GM21447 (cell line): ENCODE results near the gene DAND5.
A peak's percentile ranks its signal among the peaks of the same experiment; 100 is the strongest.
"Not testable (repeated sequence)": the region's sequence is repeated elsewhere in the genome, so short reads cannot be mapped to it uniquely, and the experiment has no call there.

Source experiments
- ATAC-seq: cut with Tn5 transposase; IDR thresholded peaks from one replicate; pipeline ENCODE4 v1.9.1; 2021; ENCODE audit not compliant: unreplicated experiment

Gene DAND5

DNA sequence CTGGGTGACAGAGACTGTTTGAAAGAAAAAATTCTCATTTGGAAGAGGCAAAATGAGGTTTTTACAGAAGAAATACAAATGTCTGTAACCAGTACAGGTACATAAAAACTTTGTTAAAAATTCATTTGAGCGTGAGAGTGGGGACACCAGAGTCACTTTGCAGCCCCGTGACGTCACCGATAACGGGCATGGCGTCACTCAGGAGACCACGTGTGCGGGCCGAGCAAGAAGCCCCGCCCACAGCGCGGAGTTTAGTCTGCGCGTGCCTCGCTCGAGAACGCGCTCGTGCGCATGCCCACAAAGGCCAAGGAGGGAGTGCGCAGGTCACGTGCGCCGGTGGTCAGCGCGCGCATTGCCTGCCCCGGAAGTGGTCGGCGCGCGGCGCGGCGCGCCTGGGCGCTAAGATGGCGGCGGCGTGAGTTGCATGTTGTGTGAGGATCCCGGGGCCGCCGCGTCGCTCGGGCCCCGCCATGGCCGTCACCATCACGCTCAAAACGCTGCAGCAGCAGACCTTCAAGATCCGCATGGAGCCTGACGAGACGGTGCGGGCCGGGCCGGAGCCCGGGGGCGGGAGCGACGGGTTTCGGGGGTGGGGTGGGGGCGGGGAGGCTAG is 23.8 kb upstream of the DAND5 start, which contains the start of gene RAD23A:
TSS of gene RAD23A (plus strand) at position 384 of the 613 bp plus-strand sequence. CDS start at position 471, 87 bp downstream.
- peak; percentile 67 for ATAC-seq

DNA sequence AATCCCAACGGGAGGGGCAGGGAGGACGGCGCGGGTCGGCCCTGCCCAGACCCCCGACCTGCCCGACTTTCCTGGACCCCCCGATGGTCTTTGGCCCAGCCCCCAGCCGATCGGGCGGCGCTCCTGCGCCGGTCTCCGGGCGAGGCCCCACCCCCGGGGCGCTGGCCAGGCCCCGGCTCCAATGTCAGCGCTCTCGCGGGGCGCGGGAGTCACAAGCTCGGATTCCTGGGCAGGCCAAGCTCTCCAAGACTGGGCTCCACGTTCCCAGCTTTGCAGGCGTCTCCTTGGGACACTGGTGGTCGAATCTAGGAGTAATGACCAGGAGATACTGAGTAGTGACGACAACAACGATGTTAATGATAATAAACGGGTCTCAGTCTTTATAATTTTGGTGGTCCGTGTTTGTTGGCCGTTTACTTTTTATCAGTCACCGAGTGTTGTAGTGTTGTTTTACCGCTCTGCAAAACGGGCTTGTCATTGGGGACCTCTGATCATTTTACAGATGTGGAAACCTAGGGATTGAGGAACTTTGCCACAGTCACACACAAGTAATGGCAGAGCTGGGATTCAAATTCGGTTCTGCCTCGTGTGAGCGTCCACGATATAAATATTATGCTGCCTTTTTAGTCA is 23.2 kb upstream of the DAND5 start:
- ATAC-seq = peak; percentile 29

DNA sequence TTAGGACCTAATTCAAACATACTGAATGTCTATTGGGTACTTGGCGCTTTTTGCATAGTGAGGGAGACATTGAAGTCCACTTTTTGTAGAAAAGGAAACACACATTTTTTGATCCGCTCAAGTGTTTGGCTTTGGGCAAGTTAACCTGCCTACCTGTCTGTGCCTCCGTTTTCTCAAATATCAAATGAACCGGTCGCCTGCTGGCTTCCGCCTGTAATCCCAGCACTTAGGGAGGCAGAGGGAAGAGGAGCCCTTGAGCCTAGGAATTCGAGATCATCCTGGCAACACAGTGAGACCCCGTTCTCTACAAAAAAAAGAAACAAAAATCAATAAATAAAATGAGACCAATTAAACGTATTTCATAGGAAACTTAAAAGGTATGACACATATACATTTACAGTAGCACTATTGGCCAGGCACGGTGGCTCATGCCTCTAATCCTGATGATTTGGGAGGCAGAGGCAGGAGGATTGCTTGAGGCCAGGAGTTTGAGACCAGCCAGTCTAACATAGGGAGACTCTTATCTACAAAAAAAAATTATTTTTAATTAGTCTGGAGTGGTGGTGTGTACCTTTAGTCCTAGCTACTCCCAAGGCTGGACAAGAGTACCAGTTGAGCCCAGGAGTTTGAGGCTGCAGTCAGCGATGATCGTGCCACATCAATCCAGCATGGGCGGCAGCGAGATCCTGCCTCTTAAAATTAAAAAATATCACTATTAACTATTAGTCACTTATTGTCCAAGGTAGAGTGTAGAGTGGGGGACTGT is 22.5 kb upstream of the DAND5 start:
- ATAC-seq = no peak

DNA sequence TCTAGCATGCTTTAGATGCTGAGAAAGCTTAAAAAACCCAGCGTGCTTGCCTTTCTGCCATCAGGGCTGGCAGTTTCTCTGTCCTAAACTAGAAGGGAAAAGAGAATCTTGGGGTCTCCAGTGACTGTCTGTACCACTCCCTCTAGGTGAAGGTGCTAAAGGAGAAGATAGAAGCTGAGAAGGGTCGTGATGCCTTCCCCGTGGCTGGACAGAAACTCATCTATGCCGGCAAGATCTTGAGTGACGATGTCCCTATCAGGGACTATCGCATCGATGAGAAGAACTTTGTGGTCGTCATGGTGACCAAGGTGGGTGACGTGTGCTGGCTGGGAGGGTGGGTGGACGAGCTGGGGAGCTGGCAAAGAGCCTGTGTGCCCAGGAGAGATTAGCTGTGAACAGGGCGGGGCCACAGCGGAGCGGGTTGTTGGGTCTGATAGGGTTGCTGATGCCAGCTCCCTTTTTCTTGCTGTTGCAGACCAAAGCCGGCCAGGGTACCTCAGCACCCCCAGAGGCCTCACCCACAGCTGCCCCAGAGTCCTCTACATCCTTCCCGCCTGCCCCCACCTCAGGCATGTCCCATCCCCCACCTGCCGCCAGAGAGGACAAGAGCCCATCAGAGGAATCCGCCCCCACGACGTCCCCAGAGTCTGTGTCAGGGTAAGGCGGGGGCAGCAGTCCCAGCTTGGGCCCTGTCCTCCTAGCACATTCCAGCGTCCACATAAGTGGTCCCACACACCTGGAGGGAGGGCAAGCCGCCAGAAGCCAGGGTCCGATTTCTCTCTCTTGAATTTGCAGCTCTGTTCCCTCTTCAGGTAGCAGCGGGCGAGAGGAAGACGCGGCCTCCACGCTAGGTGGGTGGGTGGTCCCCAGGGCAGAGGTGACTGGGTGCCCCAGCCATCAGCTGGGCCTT is 21.4 kb upstream of the DAND5 start:
- no peak for ATAC-seq

DNA sequence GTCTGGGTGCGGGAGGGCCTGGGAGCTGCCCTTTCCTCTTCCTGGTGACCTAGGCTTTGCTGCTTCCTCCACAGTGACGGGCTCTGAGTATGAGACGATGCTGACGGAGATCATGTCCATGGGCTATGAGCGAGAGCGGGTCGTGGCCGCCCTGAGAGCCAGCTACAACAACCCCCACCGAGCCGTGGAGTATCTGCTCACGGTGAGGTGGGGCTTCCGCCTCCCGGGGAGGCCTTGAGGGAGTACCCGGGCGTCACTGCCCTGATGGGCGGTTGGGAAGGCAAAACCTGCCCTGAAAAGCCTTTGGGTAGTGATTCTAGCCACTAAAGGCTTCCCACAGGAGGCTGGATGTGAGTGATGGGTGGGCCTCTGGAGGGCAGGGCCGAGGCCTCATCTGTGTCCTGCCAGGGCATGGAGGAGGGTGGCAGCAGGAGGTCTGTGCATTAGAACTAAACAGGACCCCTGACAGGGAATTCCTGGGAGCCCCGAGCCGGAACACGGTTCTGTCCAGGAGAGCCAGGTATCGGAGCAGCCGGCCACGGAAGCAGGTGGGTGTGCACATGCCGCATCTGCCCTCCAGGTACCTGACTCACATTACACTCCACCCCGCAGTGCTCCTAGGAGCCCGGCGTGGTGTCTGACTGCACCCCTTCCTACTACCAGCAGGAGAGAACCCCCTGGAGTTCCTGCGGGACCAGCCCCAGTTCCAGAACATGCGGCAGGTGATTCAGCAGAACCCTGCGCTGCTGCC is 20.6 kb upstream of the DAND5 start:
- no peak for ATAC-seq

DNA sequence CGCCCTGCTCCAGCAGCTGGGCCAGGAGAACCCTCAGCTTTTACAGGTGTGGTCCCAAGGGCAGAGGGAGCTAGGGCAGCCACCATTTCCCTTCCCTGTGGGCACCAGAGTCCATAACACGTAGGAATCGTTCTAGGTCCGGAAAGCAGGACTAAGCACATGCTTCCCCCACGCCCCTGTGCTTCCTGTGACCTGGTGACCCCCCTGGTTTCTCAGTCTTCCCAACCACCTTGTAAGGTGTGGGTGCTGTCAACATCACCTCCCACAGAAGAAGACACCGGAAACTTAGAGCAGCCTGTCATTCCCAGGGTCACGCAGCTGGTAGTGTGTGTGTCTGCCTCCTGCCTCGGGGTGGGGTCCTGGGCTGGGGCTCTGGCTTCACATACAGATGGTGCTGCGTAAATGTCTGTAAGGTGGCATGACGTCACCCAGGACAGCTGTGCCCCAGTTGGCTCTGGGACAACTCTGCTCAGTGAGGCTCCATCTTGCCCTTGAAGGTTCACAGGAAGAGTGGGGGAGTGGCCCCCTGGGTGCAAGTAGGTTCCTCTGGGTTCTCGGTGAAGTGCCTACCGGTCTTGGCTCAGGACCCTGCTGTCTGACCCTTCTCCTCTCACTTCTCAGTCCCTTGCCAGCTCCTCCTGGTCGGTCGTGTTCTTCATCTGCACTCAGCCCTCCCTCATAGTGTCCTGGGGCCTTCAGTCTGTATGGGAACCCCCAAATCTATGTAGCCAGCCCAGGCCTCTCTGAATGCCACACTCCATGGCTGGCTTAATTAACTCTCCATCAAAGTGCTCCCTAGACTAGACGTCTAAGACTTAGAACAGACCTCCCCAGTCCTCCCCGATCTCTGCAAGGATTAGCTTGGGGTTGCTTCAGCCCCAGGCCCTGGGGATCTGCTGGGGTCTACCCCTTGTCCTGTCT is 19.8 kb upstream of the DAND5 start:
- ATAC-seq = no peak

DNA sequence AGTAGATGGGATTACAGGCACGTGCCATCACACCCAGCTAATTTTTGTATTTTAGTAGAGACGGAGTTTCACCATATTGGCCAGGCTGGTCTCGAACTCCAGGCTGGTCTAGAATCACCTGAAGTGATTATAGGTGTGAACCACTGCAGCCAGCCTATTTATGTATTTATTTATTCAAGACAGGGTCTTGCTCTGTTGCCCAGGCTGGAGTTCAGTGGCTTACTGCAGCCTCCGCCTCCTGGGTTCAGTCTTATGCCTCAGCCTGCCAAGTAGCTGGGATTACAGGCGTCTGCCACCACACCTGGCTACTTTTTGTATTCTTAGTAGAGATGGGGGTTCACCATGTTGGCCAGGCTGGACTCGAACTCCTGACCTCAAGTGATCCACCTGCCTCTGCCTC is 17.3 kb upstream of the DAND5 start:
- ATAC-seq = not testable (repeated sequence)

DNA sequence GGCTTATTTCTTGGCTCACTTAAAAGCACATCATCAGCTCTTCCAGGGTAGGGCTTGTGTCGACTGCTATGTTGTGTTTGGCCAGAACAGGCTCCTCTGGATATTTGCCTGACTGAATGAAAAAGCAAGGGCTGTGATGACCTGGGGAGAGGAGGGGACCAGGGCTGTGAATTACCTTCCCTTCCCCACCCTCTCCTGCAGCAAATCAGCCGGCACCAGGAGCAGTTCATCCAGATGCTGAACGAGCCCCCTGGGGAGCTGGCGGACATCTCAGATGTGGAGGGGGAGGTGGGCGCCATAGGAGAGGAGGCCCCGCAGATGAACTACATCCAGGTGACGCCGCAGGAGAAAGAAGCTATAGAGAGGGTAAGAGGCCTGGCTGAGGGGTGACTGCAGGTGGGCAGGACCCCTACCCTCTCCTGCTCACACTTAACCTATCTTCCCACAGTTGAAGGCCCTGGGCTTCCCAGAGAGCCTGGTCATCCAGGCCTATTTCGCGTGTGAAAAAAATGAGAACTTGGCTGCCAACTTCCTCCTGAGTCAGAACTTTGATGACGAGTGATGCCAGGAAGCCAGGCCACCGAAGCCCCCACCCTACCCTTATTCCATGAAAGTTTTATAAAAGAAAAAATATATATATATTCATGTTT is 16.8 kb upstream of the DAND5 start:
- ATAC-seq = no peak

DNA sequence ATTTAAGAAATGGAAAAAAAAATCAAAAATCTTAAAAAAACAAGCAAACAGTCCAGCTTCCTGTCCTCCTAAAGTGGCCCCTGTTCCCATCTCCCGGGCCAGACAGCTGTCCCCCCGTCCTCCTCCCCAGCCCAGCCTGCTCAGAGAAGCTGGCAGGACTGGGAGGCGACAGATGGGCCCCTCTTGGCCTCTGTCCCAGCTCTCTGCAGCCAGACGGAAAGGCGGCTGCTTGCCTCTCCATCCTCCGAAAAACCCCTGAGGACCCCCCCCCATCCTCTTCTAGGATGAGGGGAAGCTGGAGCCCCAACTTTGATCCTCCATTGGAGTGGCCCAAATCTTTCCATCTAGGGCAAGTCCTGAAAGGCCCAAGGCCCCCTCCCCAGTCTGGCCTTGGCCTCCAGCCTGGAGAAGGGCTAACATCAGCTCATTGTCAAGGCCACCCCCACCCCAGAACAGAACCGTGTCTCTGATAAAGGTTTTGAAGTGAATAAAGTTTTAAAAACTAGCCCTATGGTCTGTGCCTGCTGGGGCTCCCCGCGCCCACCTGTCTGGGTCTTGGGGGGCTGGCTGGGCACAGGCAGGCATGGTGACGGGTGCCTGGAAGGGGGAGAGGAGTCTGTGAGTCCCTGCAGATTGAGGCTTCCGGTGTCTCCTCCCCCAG is 16.1 kb upstream of the DAND5 start:
- ATAC-seq = no peak

DNA sequence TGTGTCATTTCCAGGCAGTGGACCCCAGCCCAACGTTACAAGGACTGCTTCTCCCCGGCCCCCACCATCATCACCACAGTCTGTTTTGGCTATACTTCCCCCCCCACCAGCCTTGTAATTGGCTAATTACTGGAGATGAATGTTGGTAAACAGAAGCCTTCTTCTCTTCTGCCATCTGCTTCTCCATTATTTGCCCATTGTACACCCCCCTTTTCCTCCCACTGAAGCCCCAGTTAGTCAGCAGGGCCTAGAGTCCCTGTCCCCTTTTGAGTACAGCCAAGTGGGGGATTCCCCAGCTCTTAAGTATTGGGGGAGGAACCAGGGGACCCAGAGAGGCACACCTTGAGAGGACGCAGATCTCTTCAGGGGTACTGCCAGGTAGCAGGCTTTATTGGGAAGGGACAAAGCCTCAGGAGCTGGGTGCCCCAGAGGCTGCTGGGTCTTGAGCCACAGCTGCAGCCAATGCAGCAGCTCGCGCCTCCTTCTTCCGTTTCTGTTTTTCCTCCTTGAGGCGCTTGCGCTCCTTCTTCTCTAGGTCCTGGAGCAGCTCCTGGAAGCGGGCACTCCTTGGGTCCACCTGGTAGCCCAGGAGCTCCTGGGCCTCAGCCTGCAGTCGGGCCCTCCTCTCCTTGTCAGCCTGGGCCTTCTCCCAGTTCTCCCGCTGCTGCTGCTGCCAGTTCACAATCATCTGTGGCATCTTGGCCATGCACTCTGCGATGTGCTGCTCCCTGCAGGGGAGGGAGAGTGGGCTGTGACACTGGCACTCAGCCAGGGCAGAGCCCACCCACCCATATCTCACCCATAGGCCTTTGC is 15.4 kb upstream of the DAND5 start:
- no peak for ATAC-seq

DNA sequence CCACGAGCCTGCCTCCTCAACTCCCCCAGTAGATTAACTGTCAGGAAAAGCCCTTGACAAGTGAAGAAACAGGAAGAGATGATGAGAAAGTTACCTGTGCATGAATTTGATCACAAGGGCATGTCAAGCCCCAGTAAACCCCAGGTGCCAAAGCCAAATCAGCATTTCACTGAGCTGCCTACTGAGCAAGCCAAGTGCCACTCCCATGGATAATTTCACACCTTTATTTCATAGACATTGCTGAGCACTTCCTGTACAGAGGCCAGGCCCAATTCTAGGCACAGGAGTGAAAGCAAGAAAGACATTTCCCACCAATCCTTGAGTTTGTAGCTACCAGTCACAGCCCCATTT is 14.8 kb upstream of the DAND5 start:
- no peak for ATAC-seq

DNA sequence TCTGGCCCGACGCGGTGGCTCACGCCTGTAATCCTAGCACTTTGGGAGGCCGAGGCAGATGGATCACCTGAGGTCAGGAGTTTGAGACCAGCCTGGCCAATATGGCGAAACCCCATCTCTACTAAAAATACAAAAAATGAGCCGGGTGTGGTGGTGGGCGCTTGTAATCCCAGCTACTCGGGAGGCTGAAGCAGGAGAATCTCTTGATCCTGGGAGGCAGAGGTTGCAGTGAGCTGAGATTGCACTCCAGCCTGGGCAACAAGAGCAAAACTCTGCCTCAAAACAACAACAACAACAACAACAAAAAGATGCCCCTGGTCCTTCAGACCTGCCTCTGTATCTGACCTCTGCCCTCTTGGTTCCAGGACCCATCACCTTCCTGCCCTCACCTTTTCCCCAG is 13.8 kb upstream of the DAND5 start:
- ATAC-seq = not testable (repeated sequence)

DNA sequence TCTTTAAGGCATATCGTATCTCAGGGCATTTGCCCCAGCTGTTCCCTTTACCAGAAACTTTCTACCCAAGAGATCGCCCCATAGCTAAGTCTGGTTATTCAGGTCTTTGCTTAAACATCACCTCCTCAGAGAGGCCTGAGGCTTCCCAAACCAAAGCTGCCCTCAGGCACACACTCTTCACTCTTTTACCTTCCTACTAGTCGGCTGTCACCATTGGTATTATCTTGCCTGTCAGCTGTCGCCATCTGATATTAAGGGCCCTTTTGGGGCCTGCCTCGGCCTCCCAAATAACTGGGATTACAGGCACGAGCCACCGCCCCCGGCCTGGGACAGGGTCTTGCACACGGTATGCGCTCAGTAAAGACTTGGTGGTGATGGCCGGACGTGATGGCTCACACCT is 13.4 kb upstream of the DAND5 start:
- ATAC-seq = no peak

DNA sequence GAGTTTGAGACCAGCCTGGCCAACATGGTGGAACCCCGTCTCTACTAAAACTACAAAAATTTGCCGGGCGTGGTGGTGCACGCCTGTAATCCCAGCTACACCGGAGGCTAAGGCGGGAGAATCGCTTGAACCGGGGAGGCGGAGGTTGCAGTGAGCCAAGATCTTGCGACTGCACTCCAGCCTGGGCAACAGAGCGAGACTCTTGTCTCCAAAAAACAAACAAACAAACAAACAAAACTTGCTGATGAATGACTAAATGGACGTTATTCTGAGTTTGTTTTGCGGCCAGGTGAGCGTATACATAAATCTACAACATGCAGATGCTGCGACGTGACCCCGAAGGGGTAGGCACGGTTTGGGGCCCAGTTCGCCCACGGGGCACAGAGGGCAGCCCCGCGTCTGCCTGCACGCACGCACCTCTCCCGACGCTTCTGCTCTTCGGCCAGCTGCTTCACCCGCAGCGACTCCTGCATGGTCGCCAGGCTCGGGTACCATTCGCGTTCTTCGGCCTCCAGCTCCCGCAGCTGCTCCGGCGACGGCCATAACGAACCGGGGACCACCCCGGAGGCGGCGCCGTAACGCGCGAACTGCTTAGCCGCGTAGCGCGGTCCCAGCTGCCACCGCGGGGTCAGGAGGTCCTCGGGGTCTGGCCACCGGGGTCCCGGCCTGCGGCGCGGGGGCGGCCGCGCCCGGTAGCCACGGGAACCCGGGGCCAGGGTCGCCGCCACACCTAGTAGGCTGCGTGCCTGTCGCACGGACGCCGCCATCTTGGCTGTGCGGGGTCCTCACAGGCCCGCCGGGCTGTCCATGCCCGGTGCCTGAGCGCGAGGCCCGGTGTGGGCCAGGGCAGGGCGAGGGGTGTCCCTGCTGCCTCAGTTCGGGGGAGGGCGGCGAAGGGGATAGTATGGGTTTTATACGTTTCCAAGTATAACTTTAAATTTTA is 12.7 kb upstream of the DAND5 start, which contains the start of gene GADD45GIP1:
TSS of gene GADD45GIP1 (minus strand) at position 778 of the 943 bp plus-strand sequence. CDS start at position 767, 11 bp downstream.
- ATAC-seq = no peak

DNA sequence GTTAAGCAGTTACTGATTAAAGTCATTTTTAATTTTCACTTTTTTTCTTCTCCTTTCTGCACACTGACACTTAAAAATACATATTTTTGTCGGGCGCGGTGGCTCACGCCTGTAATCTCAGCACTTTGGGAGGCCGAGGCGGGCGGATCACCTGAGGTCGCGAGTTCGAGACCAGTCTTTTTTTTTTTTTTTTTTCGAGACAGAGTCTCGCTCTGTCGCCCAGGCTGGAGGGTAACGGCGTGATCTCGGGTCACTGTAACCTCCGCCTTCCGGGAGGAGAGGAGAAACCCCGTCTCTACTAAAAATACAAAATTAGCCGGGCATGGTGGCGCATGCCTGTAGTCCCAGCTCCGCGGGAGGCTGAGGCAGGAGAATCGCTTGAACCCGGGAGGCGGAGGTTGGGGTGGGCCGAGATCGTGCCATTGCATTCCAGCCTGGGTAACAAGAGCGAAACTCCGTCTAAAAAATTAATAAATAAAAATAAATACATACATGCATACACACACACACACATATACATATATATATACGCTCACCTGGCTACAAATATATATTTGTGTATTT is 11.9 kb upstream of the DAND5 start:
- ATAC-seq = not testable (repeated sequence)

DNA sequence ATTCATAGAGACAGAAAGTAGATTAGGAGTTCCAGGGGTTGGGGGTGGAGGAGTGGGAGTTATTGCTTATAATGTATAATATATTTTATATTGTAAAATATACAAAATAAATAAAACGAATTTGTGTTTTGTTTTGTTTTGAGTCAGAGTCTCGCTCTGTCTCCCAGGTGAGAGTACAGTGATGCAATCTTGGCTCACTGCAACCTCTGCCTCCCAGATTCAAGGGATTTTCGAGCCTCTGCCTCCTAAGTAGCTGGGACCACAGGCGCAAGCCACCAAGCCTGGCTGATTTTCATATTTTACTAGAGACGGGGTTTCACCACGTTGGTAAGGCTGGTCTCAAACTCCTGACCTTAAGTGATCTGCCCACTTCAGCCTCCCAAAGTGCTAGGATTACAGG is 9.9 kb upstream of the DAND5 start:
- no peak for ATAC-seq
